K562 (cell line): Measurements from ENCODE around the gene BCAS4. TPM values are rescaled to one million over a fixed set of nuclear protein-coding genes. Genes with fewer than 3 reads are reported as not detected.
A peak's percentile ranks its signal among the peaks of the same experiment; 100 is the strongest.

ENCODE experiments used
- CC2D1A ChIP-seq: fragments of 450-650 bp; IDR thresholded peaks from 2 replicates; pipeline ENCODE4 v1.6.1; 2017; ENCODE audit warnings: mild to moderate bottlenecking
- CHD7 ChIP-seq: fragments of 200-600 bp; sonication (generic); IDR thresholded peaks from one replicate; pipeline ENCODE4 v1.6.1; 2012; ENCODE audit warnings: mild to moderate bottlenecking, low read depth, low read length, inconsistent platforms
- CREM ChIP-seq: IDR thresholded peaks from 2 replicates; pipeline ENCODE4 v1.6.1; 2014; ENCODE audit warnings: antibody characterized with exemption, low read depth
- FOXK2 ChIP-seq, 2 experiments: fragments of 450-650 bp; IDR thresholded peaks in 1 of 2; conservative IDR thresholded peaks in 1 of 2; 2 replicates each; pipeline ENCODE4 v1.6.1; 2016; ENCODE audit warnings: low read depth in 2 of 2, mild to moderate bottlenecking in 1 of 2
- JUND ChIP-seq, 2 experiments: IDR thresholded peaks; 2 replicates in 1 of 2; 3 replicates in 1 of 2; pipeline ENCODE4 v1.6.1; 2011; ENCODE audit warnings: borderline replicate concordance in 2 of 2, low read depth in 2 of 2, low read length in 2 of 2, improper control_type of control experiment in 1 of 2, missing biosample characterization in 1 of 2, missing genetic modification characterization in 1 of 2, missing genetic modification reagents in 1 of 2
- MAFG ChIP-seq: fragments of 450-650 bp; conservative IDR thresholded peaks from 2 replicates; pipeline ENCODE4 v1.6.1; 2016; ENCODE audit warnings: missing genetic modification characterization, missing compliant biosample characterization
- ZBED1 ChIP-seq: IDR thresholded peaks from 2 replicates; pipeline ENCODE4 v1.6.1; 2014
- polyA plus RNA-seq, 8 experiments: library from polyadenylated mRNA; depleted of rRNA in 4 of 8; stranded (reverse) in 5 of 8; unstranded in 3 of 8; fragments of >200 nt; fragmentation: Nextera tagmentation in 2 of 8; fragmentation: Illumina TruSeq in 1 of 8; extraction: Ambion mirVana in 2 of 8; extraction: Trizol in 1 of 8; gene quantifications; 2 replicates each; pipeline versions ENCODE4 v1.2.1 to v1.2.3, GENCODE V29; 2011 to 2014; ENCODE audit warnings: inconsistent platforms in 1 of 8, missing spikeins in 1 of 8
- total RNA-seq, 7 experiments: library from RNA; depleted of rRNA in 6 of 7; stranded (reverse); fragments of >200 nt in 6 of 7; fragmentation: Illumina TruSeq in 2 of 7; extraction: Trizol in 2 of 7; gene quantifications; 2 replicates each; pipeline versions ENCODE4 v1.2.1 to v1.2.3, GENCODE V29; 2011 to 2021; ENCODE audit warnings: low replicate concordance in 1 of 7
- TF ChIP-seq, protein P1 (sequence below): IDR thresholded peaks from 2 replicates; pipeline ENCODE4 v1.6.1; 2016; ENCODE audit warnings: missing genetic modification characterization, missing compliant biosample characterization

The BCAS4 gene
- total and polyA plus RNA-seq, 9 of the 15 experiments (the other 6 are each of a cell fraction or from before 2014, with no cell fraction given), result 0.15 to 2.3 (median 0.47) TPM

DNA sequence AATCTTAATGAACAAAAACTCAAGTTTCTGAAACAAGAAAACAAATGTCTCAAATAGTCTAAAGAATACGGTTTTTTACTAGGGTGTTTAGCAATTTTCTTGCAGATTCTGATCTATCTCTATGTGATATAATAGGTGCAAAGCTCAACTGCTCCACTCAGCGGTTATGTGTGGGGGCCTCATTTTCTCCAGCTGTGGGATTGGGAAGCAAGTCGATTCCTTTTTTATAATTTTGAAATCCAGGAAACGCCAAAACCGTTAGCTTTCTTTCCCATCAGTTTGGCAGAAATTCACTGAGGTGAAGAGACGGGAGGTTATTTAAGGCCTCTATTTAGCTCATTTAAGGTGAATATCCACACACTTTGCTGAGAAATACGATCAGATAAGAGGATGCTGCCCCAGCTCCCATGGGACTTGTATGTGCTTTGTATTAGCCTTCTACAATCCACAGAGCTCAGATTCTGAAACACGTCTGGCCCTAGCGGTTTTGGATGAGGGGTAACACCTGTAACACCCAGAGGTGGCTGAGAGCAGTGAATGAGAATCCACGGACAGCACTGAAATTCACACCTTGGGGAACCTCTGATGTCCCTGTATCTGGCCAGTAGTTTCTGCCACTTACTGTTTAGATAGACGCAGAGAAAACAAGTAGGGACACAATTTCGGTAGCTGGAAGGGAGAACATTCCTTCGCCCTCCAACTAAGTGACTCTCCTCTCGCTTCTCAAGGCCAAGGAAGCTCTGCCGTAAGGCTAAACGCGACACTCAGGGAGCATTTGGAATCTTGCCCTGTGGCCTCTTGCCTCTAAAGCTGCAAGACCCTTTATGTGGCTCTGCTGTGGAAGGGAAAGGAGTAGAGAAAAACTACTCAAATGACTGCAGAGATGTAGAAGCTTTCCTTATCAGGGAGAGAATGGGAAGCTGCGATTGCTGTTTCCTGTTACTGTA, 6.5 kb upstream of the BCAS4 start (continued):
- TF ChIP-seq, protein P1, sequence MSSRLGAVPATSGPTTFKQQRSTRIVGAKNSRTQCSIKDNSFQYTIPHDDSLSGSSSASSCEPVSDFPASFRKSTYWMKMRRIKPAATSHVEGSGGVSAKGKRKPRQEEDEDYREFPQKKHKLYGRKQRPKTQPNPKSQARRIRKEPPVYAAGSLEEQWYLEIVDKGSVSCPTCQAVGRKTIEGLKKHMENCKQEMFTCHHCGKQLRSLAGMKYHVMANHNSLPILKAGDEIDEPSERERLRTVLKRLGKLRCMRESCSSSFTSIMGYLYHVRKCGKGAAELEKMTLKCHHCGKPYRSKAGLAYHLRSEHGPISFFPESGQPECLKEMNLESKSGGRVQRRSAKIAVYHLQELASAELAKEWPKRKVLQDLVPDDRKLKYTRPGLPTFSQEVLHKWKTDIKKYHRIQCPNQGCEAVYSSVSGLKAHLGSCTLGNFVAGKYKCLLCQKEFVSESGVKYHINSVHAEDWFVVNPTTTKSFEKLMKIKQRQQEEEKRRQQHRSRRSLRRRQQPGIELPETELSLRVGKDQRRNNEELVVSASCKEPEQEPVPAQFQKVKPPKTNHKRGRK (tag), result no peak
- TF ChIP-seq ZBED1 (no peak), FOXK2 (conservative IDR thresholded peaks at IDR 0.05 in 1 of 2, IDR thresholded peaks at IDR 0.05 in 1 of 2; ENCODE audit: low read depth in 2 of 2) (0 out of 4 replicates have a peak, but pooled peaks of 1 of the 2 experiments have one; percentile 13), CC2D1A (peak; percentile 38; the same call in 1 of the 2 replicates), CREM (0 out of 2 replicates have a peak, but pooled peaks have one; percentile 15), CHD7 (peak; percentile 90), MAFG (tag) (no peak), JUND (IDR thresholded peaks at IDR 0.05; ENCODE audit: borderline replicate concordance, low read depth, low read length) (peak; percentile 24; the same call in 1 of the 2 replicates), JUND (tag; IDR thresholded peaks at IDR 0.05; ENCODE audit: borderline replicate concordance, low read depth, low read length) (no peak; the same call in 2 of the 3 replicates)
